Liver (tissue), 9 donors: ENCODE results near the gene CALM3. TPM values are rescaled to one million over a fixed set of nuclear protein-coding genes. Genes with fewer than 3 reads are reported as not detected.

Experiments used
- DNase-seq: peaks from one replicate; pipeline ENCODE4 v3.0.0-alpha.2; 2017; ENCODE audit warnings: low spot score
- H3K27ac ChIP-seq, 2 donors: one replicate each; pipeline ENCODE4 v1.7.0; 2013; ENCODE audit warnings: inconsistent platforms in 2 of 2, low read length in 2 of 2, control low read depth in 1 of 2, low read depth in 1 of 2, mild to moderate bottlenecking in 1 of 2
- H3K27me3 ChIP-seq, 4 donors: one replicate each; pipeline versions ENCODE4 v1.6.1 to v1.7.0; 2013; ENCODE audit warnings: low read length in 3 of 4, inconsistent platforms in 1 of 4, mild to moderate bottlenecking in 1 of 4, moderate library complexity in 1 of 4; ENCODE audit not compliant: control insufficient read depth in 4 of 4, insufficient read depth in 4 of 4
- H3K36me3 ChIP-seq, 4 donors: one replicate each; pipeline versions ENCODE4 v1.6.1 to v1.7.0; 2013; ENCODE audit warnings: low read length in 3 of 4, mild to moderate bottlenecking in 3 of 4, low read depth in 1 of 4, moderate library complexity in 1 of 4; ENCODE audit not compliant: control insufficient read depth in 4 of 4, insufficient read depth in 3 of 4
- H3K4me1 ChIP-seq, 4 donors: one replicate each; pipeline versions ENCODE4 v1.6.1 to v1.7.0; 2013; ENCODE audit warnings: low read length in 3 of 4, mild to moderate bottlenecking in 3 of 4, moderate library complexity in 1 of 4; ENCODE audit not compliant: control insufficient read depth in 4 of 4, insufficient read depth in 4 of 4
- H3K4me3 ChIP-seq, 3 donors: one replicate each; pipeline versions ENCODE4 v1.6.1 to v1.7.0; 2013; ENCODE audit warnings: low read length in 3 of 3, control low read depth in 1 of 3, low read depth in 1 of 3, mild to moderate bottlenecking in 1 of 3
- H3K9ac ChIP-seq, 2 donors: one replicate each; pipeline ENCODE4 v1.7.0; 2013; ENCODE audit warnings: low read length in 2 of 2, mild to moderate bottlenecking in 2 of 2, moderate library complexity in 2 of 2, control low read depth in 1 of 2, low read depth in 1 of 2
- H3K9me3 ChIP-seq, 4 donors: one replicate each; pipeline versions ENCODE4 v1.6.1 to v1.7.0; 2013; ENCODE audit warnings: low read length in 3 of 4; ENCODE audit not compliant: control insufficient read depth in 4 of 4
- ATF3 ChIP-seq: IDR thresholded peaks from 2 replicates; pipeline ENCODE4 v1.6.1; 2016; ENCODE audit warnings: antibody characterized with exemption
- CTCF ChIP-seq: fragments of 150-350 bp; IDR thresholded peaks from 2 replicates; pipeline ENCODE4 v1.5.1; 2017; ENCODE audit warnings: improper control_type of control experiment, low read depth, low read length; ENCODE audit not compliant: missing input control
- EGR1 ChIP-seq, 2 donors: IDR thresholded peaks; 2 replicates each; pipeline ENCODE4 v1.6.1; 2016 to 2018; ENCODE audit warnings: antibody characterized with exemption in 2 of 2, low read depth in 2 of 2
- FOXA1 ChIP-seq: IDR thresholded peaks from 2 replicates; pipeline ENCODE4 v1.6.1; 2016; ENCODE audit warnings: antibody characterized with exemption
- FOXA2 ChIP-seq: IDR thresholded peaks from 2 replicates; pipeline ENCODE4 v1.6.1; 2016; ENCODE audit warnings: antibody characterized with exemption
- HNF4A ChIP-seq, 2 donors: conservative IDR thresholded peaks; 2 replicates each; pipeline ENCODE4 v1.6.1; 2016; ENCODE audit warnings: antibody characterized with exemption in 2 of 2, mild to moderate bottlenecking in 2 of 2
- HNF4G ChIP-seq: IDR thresholded peaks from 2 replicates; pipeline ENCODE4 v1.6.1; 2016; ENCODE audit warnings: antibody characterized with exemption
- JUND ChIP-seq, 2 donors: IDR thresholded peaks; 2 replicates each; pipeline ENCODE4 v1.6.1; 2016; ENCODE audit warnings: antibody characterized with exemption in 2 of 2
- NR2F2 ChIP-seq: IDR thresholded peaks from 2 replicates; pipeline ENCODE4 v1.6.1; 2016; ENCODE audit warnings: antibody characterized with exemption
- RAD21 ChIP-seq, 2 donors: IDR thresholded peaks; 2 replicates each; pipeline ENCODE4 v1.6.1; 2016; ENCODE audit warnings: antibody characterized with exemption in 2 of 2, mild to moderate bottlenecking in 2 of 2
- RXRA ChIP-seq, 2 donors: IDR thresholded peaks; 2 replicates each; pipeline ENCODE4 v1.6.1; 2017 to 2018; ENCODE audit warnings: antibody characterized with exemption in 2 of 2, mild to moderate bottlenecking in 1 of 2
- SP1 ChIP-seq: IDR thresholded peaks from 2 replicates; pipeline ENCODE4 v1.6.1; 2018; ENCODE audit warnings: antibody characterized with exemption, mild to moderate bottlenecking
- YY1 ChIP-seq: IDR thresholded peaks from 2 replicates; pipeline ENCODE4 v1.6.1; 2016; ENCODE audit warnings: antibody characterized with exemption, mild to moderate bottlenecking
- ZBTB33 ChIP-seq: IDR thresholded peaks from 2 replicates; pipeline ENCODE4 v1.6.1; 2016; ENCODE audit warnings: antibody characterized with exemption
- WGBS: extraction: QIAGEN DNeasy Blood & Tissue Kit; methylation state at CpG from one replicate; pipeline ENCODE4 v1.1.7; 2013; 5-methylcytosine and 5-hydroxymethylcytosine counted together
- polyA plus RNA-seq, 2 donors: library from polyadenylated mRNA; stranded (reverse) in 1 of 2; unstranded in 1 of 2; fragments of 200-250 nt in 1 of 2; fragments of >200 nt in 1 of 2; fragmentation: Nextera tagmentation in 1 of 2; extraction: Ambion mirVana in 1 of 2; gene quantifications; one replicate each; pipeline versions ENCODE4 v1.2.1 to v1.2.3, GENCODE V29; 2013 to 2015
- total RNA-seq, 2 donors: library from RNA; depleted of rRNA; stranded (reverse); fragments of >200 nt; gene quantifications; one replicate each; pipeline ENCODE4 v1.2.3, GENCODE V29; 2014
- TF ChIP-seq, protein P1 (sequence below): IDR thresholded peaks from 2 replicates; pipeline ENCODE4 v1.6.1; 2016; ENCODE audit warnings: antibody characterized with exemption, mild to moderate bottlenecking
- donor health status: healthy.
- donor health status: healthy.
- donor health status: healthy.
- donor health status: healthy.
- donor health status: healthy.

The CALM3 gene
- total and polyA plus RNA-seq, 4 donors = 51.4 to 112 (median 81.7) TPM

GRCh38 chr19:46603752-46604231 lies 2.7 kb downstream of the CALM3 start:
- peaks cover 0 to 2% (median under 1%) of the 10 kb centered on the region in 4 donors for H3K9me3 ChIP-seq
- DNase-seq = no peak
- H3K27me3 ChIP-seq = no peaks in the 10 kb centered on the region
- 63% methylated on average over 9 of the region's 9 CpGs for WGBS
- peaks cover 12 to 51% (median 44%) of the 10 kb centered on the region in 4 donors for H3K4me1 ChIP-seq
- TF ChIP-seq ZBTB33 (no peak), FOXA1 (no peak), CTCF (no peak), RXRA (IDR thresholded peaks at IDR 0.05) (no peak), HNF4A (conservative IDR thresholded peaks at IDR 0.05) (no peak), RAD21 (IDR thresholded peaks at IDR 0.05) (no peak)
- H3K9ac ChIP-seq = no peak overlapping the region
- H3K27ac ChIP-seq = peak overlapping the region; percentile 72 to 87
- H3K4me3 ChIP-seq = no peak overlapping the region
- peaks cover 6 to 18% (median 14%) of the 10 kb centered on the region in 4 donors for H3K36me3 ChIP-seq

DNA sequence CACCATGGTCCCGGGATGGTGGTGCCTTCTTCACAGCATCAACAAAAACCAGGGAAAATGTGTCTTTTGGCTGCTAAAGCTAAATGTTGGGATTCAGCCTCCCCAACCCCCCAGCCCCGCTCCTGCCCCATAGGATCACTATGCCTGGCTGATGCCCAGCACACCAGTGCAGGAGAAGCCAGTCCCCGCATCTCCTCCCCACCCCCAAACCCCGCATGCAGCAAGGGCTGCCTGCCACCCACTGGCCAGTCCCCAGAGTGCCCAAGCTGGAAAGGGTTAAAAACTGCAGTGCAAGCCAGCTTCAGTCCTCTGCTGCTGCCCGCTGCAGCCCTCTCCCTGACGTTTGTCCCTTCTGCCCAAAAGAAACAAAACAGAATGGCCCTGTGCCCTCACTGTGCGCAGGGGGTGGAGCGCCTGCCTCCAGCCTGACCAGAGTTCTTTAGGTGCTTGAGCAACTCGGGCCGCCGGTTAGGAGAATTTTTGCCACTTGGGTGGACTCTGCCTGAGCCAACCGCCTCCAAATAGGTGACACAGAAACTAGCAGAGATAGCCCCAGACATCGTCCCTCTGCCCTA lies 3.7 kb downstream of the CALM3 start:
- H3K36me3 ChIP-seq = peaks cover 13 to 29% (median 23%) of the 10 kb centered on the region in 4 donors
- H3K27me3 ChIP-seq = no peaks in the 10 kb centered on the region
- H3K4me1 ChIP-seq = peaks cover 12 to 51% (median 43%) of the 10 kb centered on the region in 4 donors
- no peaks in the 10 kb centered on the region for H3K9me3 ChIP-seq
- peak; percentile 59 for TF ChIP-seq SP1
- peak; percentile 53 to 82 for TF ChIP-seq HNF4A (conservative IDR thresholded peaks at IDR 0.05)
- no peak for TF ChIP-seq FOXA1
- TF ChIP-seq JUND (IDR thresholded peaks at IDR 0.05) = peak in 1 of 2 donors; percentile 35
- no peak for TF ChIP-seq CTCF
- no peak for TF ChIP-seq ZBTB33
- TF ChIP-seq ATF3 = no peak
- TF ChIP-seq FOXA2 = no peak
- peak in 1 of 2 donors; percentile 58 for TF ChIP-seq RXRA (IDR thresholded peaks at IDR 0.05)
- TF ChIP-seq, protein P1, sequence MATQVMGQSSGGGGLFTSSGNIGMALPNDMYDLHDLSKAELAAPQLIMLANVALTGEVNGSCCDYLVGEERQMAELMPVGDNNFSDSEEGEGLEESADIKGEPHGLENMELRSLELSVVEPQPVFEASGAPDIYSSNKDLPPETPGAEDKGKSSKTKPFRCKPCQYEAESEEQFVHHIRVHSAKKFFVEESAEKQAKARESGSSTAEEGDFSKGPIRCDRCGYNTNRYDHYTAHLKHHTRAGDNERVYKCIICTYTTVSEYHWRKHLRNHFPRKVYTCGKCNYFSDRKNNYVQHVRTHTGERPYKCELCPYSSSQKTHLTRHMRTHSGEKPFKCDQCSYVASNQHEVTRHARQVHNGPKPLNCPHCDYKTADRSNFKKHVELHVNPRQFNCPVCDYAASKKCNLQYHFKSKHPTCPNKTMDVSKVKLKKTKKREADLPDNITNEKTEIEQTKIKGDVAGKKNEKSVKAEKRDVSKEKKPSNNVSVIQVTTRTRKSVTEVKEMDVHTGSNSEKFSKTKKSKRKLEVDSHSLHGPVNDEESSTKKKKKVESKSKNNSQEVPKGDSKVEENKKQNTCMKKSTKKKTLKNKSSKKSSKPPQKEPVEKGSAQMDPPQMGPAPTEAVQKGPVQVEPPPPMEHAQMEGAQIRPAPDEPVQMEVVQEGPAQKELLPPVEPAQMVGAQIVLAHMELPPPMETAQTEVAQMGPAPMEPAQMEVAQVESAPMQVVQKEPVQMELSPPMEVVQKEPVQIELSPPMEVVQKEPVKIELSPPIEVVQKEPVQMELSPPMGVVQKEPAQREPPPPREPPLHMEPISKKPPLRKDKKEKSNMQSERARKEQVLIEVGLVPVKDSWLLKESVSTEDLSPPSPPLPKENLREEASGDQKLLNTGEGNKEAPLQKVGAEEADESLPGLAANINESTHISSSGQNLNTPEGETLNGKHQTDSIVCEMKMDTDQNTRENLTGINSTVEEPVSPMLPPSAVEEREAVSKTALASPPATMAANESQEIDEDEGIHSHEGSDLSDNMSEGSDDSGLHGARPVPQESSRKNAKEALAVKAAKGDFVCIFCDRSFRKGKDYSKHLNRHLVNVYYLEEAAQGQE = peak; percentile 68
- TF ChIP-seq NR2F2 = no peak
- TF ChIP-seq YY1 = peak; percentile 67
- no peak for TF ChIP-seq EGR1 (IDR thresholded peaks at IDR 0.05; ENCODE audit: low read depth in 2 of 2)
- no peak for TF ChIP-seq HNF4G
- 33% methylated on average over 13 of the region's 13 CpGs for WGBS
- no peak overlapping the region for H3K9ac ChIP-seq
- H3K4me3 ChIP-seq = peak overlapping the region in 2 of 3 donors; percentile 2 to 21
- peak overlapping the region; percentile 61 to 68 for H3K27ac ChIP-seq
- no peak for DNase-seq
